Motor neuron (in vitro differentiated cells): Measurements from ENCODE around the gene AP2A1. TPM values are rescaled to one million over a fixed set of nuclear protein-coding genes. Genes with fewer than 3 reads are reported as not detected.

ENCODE experiments used
- ATAC-seq, 8 experiments: fragments of 200-7000 bp; cut with Tn5 transposase; replicated peaks in 6 of 8; 2 replicates each; pipeline ENCODE4 v1.8.0; 2021; ENCODE audit warnings: mild to moderate bottlenecking in 8 of 8, moderate library complexity in 8 of 8
- H3K27ac ChIP-seq, 2 donors: fragments of 250-450 bp; sonication (Bioruptor Pico); 2 replicates each; pipeline ENCODE4 v1.9.0; 2021; ENCODE audit warnings: antibody characterized with exemption in 2 of 2, mild to moderate bottlenecking in 2 of 2, moderate library complexity in 1 of 2
- H3K4me1 ChIP-seq, 2 donors: fragments of 250-450 bp; sonication (Bioruptor Pico); replicated peaks in 1 of 2; 2 replicates each; pipeline ENCODE4 v1.6.1; 2021; ENCODE audit warnings: antibody characterized with exemption in 2 of 2, mild to moderate bottlenecking in 2 of 2, moderate library complexity in 1 of 2
- H3K4me3 ChIP-seq, 5 donors: fragments of 250-450 bp; sonication (Bioruptor Pico); 2 replicates each; pipeline ENCODE4 v1.9.0; 2021; ENCODE audit warnings: antibody characterized with exemption in 5 of 5, mild to moderate bottlenecking in 5 of 5, moderate library complexity in 4 of 5
- WGBS, 10 experiments: fragments of 450-650 bp; shearing (Covaris generic); methylation state at CpG; one replicate each; pipeline ENCODE4 v1.0.0; 2022; 5-methylcytosine and 5-hydroxymethylcytosine counted together
- in situ Hi-C, 9 experiments: fragments of 400-800 bp; cut with MboI; loops; one replicate each; pipeline ENCODE4 v1.15.0; 2021; ENCODE audit warnings: low sequenced_read_pairs in 9 of 9, low pct_unique_long_range_greater_than_20kb in 2 of 9; ENCODE audit not compliant: unreplicated experiment in 9 of 9
- total RNA-seq, 8 experiments: library from RNA; unstranded; fragments of 300-600 nt; gene quantifications; 2 replicates each; pipeline versions ENCODE4 v1.2.3 to v1.2.4, GENCODE V29; 2022

The AP2A1 gene
- total RNA-seq, 8 experiments from 2014 or later, result 58.6 to 76.4 (median 71.7) TPM

GRCh38 chr19:49829200-49829599, 62.4 kb downstream of the AP2A1 start:
- 20 to 100% (median 80%) methylated on average over 1 of the region's 8 CpGs; no CpG with 5 or more reads in 6 of the 10 experiments for WGBS, 10 experiments
- Histone ChIP-seq H3K4me3 (no peak overlapping the region), H3K4me1 (no peaks in the 10 kb centered on the region), H3K27ac (no peak overlapping the region)
- ATAC-seq, result no peak
- in situ Hi-C loops, result no loop called here

DNA sequence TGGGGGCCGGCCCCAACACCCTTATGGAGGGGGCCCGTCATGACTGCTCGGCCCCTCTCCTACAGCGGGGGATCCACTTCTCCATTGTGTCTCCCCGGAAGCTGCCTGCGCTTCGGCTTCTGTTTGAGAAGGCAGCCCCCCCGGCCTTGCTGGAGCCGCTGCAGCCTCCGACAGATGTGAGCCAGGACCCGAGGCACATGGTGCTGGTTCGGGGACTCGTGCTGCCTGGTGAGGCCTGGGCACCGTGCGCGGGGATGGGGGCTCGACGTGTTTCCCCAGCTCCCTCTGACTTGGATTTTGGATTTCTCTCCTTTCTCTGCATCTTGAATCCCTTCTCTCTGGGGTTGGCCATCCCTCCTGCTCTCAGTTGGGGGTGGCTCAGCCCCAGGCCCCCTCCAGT, 62.9 kb downstream of the AP2A1 start:
- in situ Hi-C loops, result no loop called here
- 90% methylated on average over 2 of the region's 18 CpGs; no CpG with 5 or more reads in 9 of the 10 experiments for WGBS, 10 experiments
- no peaks in the 10 kb centered on the region for H3K4me1 ChIP-seq
- no peak for ATAC-seq
- no peak overlapping the region for H3K4me3 ChIP-seq
- H3K27ac ChIP-seq, result no peak overlapping the region

- WGBS, 10 experiments, result no CpG with 5 or more reads among the region's 12 CpGs
- in situ Hi-C loops, result no loop called here
- Histone ChIP-seq H3K27ac (no peak overlapping the region), H3K4me1 (no peaks in the 10 kb centered on the region), H3K4me3 (no peak overlapping the region)
- ATAC-seq, result no peak
Observed at GRCh38 chr19:49830766-49831165, 64.0 kb downstream of the AP2A1 start.

GRCh38 chr19:49831592-49831991, 64.8 kb downstream of the AP2A1 start:
- WGBS, 10 experiments, result 100% methylated on average over 1 of the region's 8 CpGs; no CpG with 5 or more reads in 9 of the 10 experiments

DNA sequence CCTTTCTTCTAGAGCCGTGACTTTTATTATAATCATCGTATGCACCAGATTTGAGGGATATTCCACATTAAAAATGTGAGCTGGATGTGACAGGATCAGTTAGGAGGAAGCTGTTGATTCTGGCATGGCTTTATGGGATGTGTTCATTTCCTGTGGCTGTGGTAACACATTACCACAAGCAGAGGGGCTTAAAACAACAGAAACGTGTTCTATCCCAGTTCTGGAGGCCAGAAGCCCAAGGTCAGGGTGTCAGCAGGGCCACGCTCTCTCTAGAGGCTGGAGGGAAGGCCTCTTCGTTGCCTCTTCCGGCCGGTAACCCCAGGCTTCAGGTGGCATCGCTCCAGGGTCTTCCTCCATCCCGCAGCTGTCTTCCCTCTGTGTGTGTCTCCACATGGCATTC, 65.8 kb downstream of the AP2A1 start:
- in situ Hi-C loops, result no loop called here
- no peaks in the 10 kb centered on the region for H3K4me1 ChIP-seq
- H3K4me3 ChIP-seq, result no peak overlapping the region
- ATAC-seq, result no peak
- WGBS, 10 experiments, result 8 to 95% (median 80%) methylated on average over 2 to 7 of the region's 9 CpGs; no CpG with 5 or more reads in 2 of the 10 experiments
- H3K27ac ChIP-seq, result no peak overlapping the region

More at GRCh38 chr19:49831592-49831991, 64.8 kb downstream of the AP2A1 start:
- no peak for ATAC-seq
- Histone ChIP-seq H3K4me1 (no peaks in the 10 kb centered on the region), H3K4me3 (no peak overlapping the region), H3K27ac (no peak overlapping the region)
- in situ Hi-C loops, result no loop called here

DNA sequence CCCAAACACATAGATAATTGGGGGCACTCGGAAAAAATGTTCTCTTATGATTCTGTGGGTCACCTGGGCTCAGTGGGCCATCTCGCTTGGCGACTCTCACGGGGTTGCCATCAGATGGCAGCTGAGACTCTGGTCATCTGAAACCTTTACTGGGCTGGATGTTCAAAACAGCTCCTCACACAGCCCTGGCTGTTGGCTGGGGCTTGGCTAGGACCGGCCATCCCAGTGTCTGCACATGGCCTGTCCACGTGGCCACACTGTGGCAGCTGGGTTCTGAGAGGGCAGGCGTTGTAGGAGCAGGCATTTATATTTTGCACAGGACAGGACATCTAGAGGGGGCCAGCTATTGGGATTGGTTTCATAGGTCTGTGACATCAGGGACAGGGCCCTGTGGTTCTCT, 66.8 kb downstream of the AP2A1 start:
- WGBS, 10 experiments, result 90 to 100% (median 100%) methylated on average over 1 to 6 of the region's 7 CpGs; no CpG with 5 or more reads in 4 of the 10 experiments
- no peak overlapping the region for H3K4me3 ChIP-seq
- in situ Hi-C loops, result no loop called here

GRCh38 chr19:49835562-49835961, 68.8 kb downstream of the AP2A1 start:
- no peak overlapping the region for H3K27ac ChIP-seq
- no peaks in the 10 kb centered on the region for H3K4me1 ChIP-seq
- no CpG with 5 or more reads among the region's 12 CpGs for WGBS, 10 experiments
- no peak overlapping the region for H3K4me3 ChIP-seq
- in situ Hi-C loops, result no loop called here
- ATAC-seq, result peak in 4 of 8 experiments; percentile 16 to 29 (median 22)

More for the DNA sequence above, 66.8 kb downstream of the AP2A1 start:
- Histone ChIP-seq H3K27ac (no peak overlapping the region), H3K4me1 (no peaks in the 10 kb centered on the region)
- no peak for ATAC-seq

DNA sequence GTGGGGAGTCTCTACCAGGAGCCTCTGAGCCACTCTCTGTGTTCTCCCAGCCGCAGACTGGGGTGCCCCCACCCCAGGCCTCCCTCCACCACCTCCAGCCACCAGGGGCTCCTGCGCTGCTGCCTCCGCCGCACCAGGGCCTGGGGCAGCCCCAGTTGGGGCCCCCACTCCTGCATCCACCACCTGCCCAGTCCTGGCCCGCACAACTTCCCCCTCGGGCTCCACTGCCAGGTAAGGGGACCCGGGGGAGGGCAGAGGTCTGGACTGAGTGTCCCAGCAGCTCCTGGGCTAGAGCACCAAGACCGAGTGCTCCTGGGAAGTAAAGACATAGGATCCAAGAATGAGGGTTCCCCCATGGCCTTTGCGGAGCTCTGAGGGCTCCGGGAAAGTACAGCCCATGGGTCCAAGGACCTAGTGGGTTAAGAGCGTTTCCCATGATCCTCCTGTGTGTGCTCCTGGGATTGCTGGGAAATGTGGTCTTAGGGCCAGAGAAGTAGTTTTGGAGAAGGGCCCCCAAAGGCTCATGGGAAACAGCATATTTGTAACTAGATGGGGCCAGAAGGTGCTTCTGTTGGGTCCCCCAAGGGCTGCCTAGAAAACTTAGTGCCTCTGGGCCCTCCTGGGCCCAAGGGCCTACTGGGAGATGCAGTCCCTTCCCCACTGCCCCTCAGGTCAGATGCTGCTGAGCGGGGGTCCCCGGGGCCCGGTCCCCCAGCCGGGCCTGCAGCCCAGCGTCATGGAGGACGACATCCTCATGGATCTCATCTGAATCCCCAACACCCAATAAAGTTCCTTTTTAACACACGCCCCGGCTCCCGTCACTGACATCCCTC, 69.6 kb downstream of the AP2A1 start:
- no peak overlapping the region for H3K27ac ChIP-seq
- 88 to 100% (median 97%) methylated on average over 1 to 6 of the region's 20 CpGs; no CpG with 5 or more reads in 5 of the 10 experiments for WGBS, 10 experiments
- no peaks in the 10 kb centered on the region for H3K4me1 ChIP-seq
- H3K4me3 ChIP-seq, result no peak overlapping the region
- in situ Hi-C loops, result no loop called here
- ATAC-seq, result peak in 1 of 8 experiments; percentile 12

DNA sequence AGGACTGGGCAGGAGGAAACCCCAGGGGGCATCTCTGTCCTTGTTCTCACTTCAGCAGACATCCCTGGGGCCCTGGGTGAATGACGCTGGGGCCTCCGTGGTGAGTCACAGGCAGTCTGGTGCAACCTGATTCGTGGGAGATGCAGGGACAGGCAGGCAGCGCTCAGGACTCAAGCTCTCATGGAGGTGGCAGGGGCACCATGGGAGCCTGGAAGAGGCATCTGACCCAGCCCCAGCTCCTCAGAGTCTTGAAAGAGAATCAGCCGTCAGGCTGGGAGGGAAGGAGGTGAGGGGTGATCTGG, 70.2 kb downstream of the AP2A1 start:
- H3K4me1 ChIP-seq, result no peaks in the 10 kb centered on the region
- peak in 1 of 8 experiments; percentile 11 for ATAC-seq
- 83 to 96% (median 90%) methylated on average over 2 to 3 of the region's 5 CpGs; no CpG with 5 or more reads in 5 of the 10 experiments for WGBS, 10 experiments
- in situ Hi-C loops, result no loop called here
- H3K27ac ChIP-seq, result no peak overlapping the region
- H3K4me3 ChIP-seq, result no peak overlapping the region

DNA sequence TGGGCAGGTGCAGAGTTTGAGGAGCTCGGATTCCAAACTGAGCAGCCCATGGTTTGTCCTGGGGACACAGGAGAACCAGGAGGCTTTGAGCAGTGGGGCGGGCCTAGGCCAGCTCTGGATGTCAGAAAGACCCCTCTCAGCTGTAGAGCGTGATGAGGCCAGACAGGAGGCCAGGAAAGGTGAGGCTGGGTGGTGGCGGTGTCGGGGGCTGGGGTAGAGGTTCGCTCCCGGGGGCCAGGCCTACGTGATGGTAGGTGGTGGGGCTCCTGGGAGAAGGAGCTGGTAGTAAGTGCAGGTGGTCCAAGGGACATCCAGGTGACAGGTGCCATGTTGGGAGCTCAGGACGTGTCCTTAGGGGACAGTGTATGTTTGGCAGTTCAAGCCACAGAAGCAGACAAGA, 70.6 kb downstream of the AP2A1 start:
- Histone ChIP-seq H3K4me1 (no peaks in the 10 kb centered on the region), H3K4me3 (no peak overlapping the region), H3K27ac (no peak overlapping the region)
- WGBS, 10 experiments, result 84 to 100% (median 100%) methylated on average over 1 to 3 of the region's 9 CpGs; no CpG with 5 or more reads in 6 of the 10 experiments
- in situ Hi-C loops, result no loop called here
- peak in 2 of 8 experiments; percentile 7 to 10 for ATAC-seq

DNA sequence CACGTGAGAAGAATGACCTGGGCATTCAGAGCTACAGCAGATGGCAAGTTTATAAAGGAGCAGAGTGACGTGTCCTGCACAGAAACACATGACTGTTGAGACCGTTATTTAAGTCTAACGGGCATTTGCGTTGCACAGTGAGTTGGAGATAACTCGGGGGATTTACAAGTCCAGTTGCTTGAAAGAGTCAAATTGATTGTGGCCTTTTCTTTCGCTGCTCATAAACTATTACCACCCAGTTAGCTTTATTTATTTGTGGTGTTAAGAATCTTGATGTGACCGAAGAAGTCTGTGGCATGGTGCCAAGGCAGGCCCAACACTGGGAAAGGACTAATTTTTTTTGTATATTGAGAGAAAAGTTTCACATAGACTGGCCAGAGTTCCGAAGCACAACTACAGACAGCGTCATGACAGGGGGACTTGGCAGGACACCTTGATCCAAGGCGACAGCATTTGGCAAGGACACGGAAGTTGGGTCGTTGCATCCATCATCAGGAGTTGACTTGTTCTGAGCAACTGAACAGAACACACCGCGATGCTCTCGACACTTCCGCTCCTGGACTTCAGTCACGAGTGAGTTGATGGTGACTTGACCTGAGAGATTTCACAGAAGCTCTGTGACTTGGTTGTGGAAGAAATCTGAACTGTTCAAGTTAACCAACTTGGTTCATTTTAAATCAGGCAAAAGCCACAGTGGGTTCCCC, 72.2 kb downstream of the AP2A1 start:
- WGBS, 10 experiments, result 83 to 99% (median 95%) methylated on average over 1 to 18 of the region's 18 CpGs; no CpG with 5 or more reads in 1 of the 10 experiments
- ATAC-seq, result no peak
- H3K4me1 ChIP-seq, result no peaks in the 10 kb centered on the region
- H3K4me3 ChIP-seq, result no peak overlapping the region
- in situ Hi-C loops, result no loop called here
- H3K27ac ChIP-seq, result no peak overlapping the region

DNA sequence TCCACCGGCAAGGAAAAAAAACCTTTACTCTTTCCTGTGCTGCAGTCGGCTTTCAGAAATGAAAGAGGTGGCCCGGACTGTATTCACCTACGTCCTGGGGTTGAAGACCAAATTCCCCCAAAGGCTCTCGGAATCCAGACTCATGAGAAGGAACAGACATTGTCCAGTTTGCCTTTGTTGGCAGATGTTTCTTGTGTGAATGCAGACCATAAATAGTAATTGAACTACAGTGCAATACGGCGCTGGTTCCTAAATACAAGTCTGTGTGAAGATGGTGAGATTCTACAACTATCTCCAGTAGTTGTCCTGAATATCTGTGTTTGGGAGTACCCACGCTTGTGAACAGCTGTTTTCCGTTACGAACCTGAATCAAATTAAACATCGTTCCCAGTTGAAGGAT, 72.9 kb downstream of the AP2A1 start:
- in situ Hi-C loops, result no loop called here
- no peaks in the 10 kb centered on the region for H3K4me1 ChIP-seq
- ATAC-seq, result no peak
- no peak overlapping the region for H3K4me3 ChIP-seq
- H3K27ac ChIP-seq, result no peak overlapping the region
- 65 to 98% (median 91%) methylated on average over 2 to 10 of the region's 11 CpGs; no CpG with 5 or more reads in 1 of the 10 experiments for WGBS, 10 experiments

DNA sequence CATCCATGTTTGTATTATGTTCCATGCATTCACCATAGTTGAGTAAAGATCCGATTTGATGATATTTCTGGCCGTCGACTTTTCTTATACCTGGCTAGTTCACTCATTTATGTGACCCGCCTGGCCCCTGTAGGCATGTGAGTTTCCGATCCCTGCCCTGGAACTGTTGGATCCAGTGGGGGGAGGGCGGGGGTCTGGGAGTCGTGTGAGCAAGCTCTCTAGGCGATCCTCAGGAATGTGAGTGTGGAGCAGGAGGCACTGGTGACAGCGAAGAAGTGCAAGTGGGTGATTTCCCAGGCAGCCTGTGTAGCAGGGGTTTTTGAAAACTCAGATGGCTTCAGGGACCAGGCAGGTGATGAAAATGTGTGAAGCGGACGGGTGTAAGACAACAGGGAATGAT, 73.5 kb downstream of the AP2A1 start:
- WGBS, 10 experiments, result 80 to 100% (median 90%) methylated on average over 1 to 10 of the region's 11 CpGs; no CpG with 5 or more reads in 2 of the 10 experiments
- Histone ChIP-seq H3K4me1 (no peaks in the 10 kb centered on the region), H3K4me3 (no peak overlapping the region), H3K27ac (no peak overlapping the region)
- in situ Hi-C loops, result no loop called here
- peak in 1 of 8 experiments; percentile 18 for ATAC-seq
